WERI-Rb-1 (cell line): Measurements from ENCODE around the gene IFT20.
A peak's percentile ranks its signal among the peaks of the same experiment; 100 is the strongest.

Experiments used
- DNase-seq: peaks from one replicate; pipeline ENCODE4 v3.0.0-alpha.2; 2020
- H3K27ac ChIP-seq: fragments of 250-450 bp; sonication (Bioruptor Pico); 2 replicates; pipeline ENCODE4 v1.5.1; 2020; ENCODE audit warnings: mild to moderate bottlenecking, moderate library complexity
- H3K27me3 ChIP-seq: fragments of 250-450 bp; sonication (Bioruptor Pico); 2 replicates; pipeline ENCODE4 v1.5.1; 2021; ENCODE audit warnings: mild to moderate bottlenecking, low read depth, moderate library complexity; ENCODE audit not compliant: insufficient read depth, severe bottlenecking
- H3K36me3 ChIP-seq: fragments of 250-450 bp; sonication (Bioruptor Pico); 2 replicates; pipeline ENCODE4 v1.5.1; 2020; ENCODE audit warnings: mild to moderate bottlenecking, moderate library complexity
- H3K4me3 ChIP-seq: 2 replicates; pipeline ENCODE4 v1.5.1; 2011; ENCODE audit warnings: low read depth, mild to moderate bottlenecking, control low read depth, low read length
- H3K9me3 ChIP-seq: fragments of 250-450 bp; sonication (Bioruptor Pico); 2 replicates; pipeline ENCODE4 v1.5.1; 2021; ENCODE audit warnings: mild to moderate bottlenecking, moderate library complexity; ENCODE audit not compliant: severe bottlenecking
- CTCF ChIP-seq: IDR thresholded peaks from 2 replicates; pipeline ENCODE4 v1.5.1; 2011; ENCODE audit warnings: low read depth, mild to moderate bottlenecking, control low read depth, inconsistent platforms, low read length

The IFT20 gene

GRCh38 chr17:28282596-28282995, 52.7 kb downstream of the IFT20 start:
- Histone ChIP-seq H3K4me3 (no peak overlapping the region), H3K9me3 (no peaks in the 10 kb centered on the region), H3K27ac (peak overlapping the region; percentile 76), H3K36me3 (no peaks in the 10 kb centered on the region), H3K27me3 (no peaks in the 10 kb centered on the region)
- DNase-seq, result peak; percentile 72
- TF ChIP-seq CTCF, result no peak

DNA sequence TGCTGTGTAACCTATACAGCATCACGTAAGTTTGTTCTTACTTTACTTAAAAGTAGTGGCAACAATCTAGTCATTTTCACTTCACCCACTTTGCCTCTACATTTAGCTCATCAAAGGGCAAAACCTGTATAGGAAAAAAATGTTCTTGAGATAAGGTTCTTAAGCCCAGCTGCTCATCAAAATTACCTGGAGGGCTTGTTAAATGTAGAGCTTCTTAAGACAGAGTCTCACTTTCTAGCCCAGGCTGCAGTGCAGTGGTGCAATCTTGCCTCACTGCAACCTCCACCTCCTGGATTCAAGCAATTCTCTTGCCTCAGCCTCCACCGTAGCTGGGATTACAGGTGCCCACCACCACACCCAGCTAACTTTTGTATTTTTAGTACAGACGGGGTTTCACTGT, 54.4 kb downstream of the IFT20 start:
- no peaks in the 10 kb centered on the region for H3K27me3 ChIP-seq

GRCh38 chr17:28279411-28279810, 55.9 kb downstream of the IFT20 start:
- Histone ChIP-seq H3K36me3 (no peaks in the 10 kb centered on the region), H3K9me3 (no peaks in the 10 kb centered on the region), H3K4me3 (no peak overlapping the region), H3K27me3 (no peaks in the 10 kb centered on the region), H3K27ac (no peak overlapping the region)
- DNase-seq, result no peak
- no peak for TF ChIP-seq CTCF

More for the DNA sequence above, 54.4 kb downstream of the IFT20 start:
- no peak overlapping the region for H3K4me3 ChIP-seq
- H3K27ac ChIP-seq, result no peak overlapping the region
- no peak for DNase-seq
- no peaks in the 10 kb centered on the region for H3K9me3 ChIP-seq
- no peak for TF ChIP-seq CTCF
- no peaks in the 10 kb centered on the region for H3K36me3 ChIP-seq
